ENCODE data around the gene ETDA. TPM values are rescaled to one million over a fixed set of nuclear protein-coding genes. Genes with fewer than 3 reads are reported as not detected.
"Not testable (repeated sequence)": the region's sequence is repeated elsewhere in the genome, so short reads cannot be mapped to it uniquely, and the experiment has no call there.

ETDA gene
- total and polyA plus RNA-seq, 2 donors (not counting 1 experiment from before 2014, with no cell fraction given): not detected

DNA sequence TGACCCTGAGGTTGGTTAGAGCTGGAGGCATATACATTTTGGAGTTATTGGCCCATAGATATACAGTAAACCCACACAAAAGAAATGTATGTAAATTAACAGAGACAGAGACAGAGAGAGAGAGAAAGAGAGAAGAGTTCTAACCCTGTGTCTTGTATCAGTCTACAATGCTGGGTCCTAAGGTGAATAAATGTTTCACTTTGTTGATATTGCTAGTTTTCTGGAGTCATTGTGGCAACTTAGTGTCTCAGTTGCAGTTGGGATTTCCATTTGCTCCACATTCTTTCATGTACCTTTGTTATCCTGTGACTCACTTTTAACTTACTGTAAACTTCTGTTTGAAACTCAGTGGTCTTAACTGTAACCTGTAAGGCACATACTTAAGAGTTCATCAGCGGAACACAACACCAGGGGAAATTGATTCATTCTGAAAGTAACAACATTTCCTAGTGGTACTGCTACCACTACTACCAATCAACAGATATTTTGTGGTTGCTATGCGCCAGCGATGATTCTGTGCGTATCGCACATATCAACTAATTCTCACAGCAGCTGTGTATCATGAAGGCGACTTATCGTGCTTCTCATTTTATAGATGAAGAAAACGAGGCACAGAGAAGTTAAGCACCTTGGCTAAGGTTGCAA, 38.5 kb upstream of the ETDA start:
- no peaks in the 10 kb centered on the region for H3K79me2 ChIP-seq (ENCODE audit: control insufficient read depth, insufficient read depth, low read length)
- ATAC-seq (ENCODE audit: low read depth) (no peak), DNase-seq (no peak)
- H3K27me3 Mint-ChIP-seq: peaks cover 6% of the 10 kb centered on the region
- no peak overlapping the region for H3K4me2 ChIP-seq (replicated peaks; ENCODE audit: low read depth, low read length, poor library complexity, severe bottlenecking)
- no peaks in the 10 kb centered on the region for H3K36me3 ChIP-seq (replicated peaks in 1 of 2; ENCODE audit: control extremely low read depth in 1 of 2, control insufficient read depth in 1 of 2, extremely low read depth in 1 of 2, insufficient read depth in 2 of 2, low read length in 1 of 2)
- H3K4me1 Mint-ChIP-seq: no peaks in the 10 kb centered on the region
- ChIA-PET CTCF (no interaction called here), POLR2A (no interaction called here)
- H3K9me3 ChIP-seq (ENCODE audit: control extremely low read depth in 1 of 3, control insufficient read depth in 2 of 3, insufficient read depth in 1 of 3, low read length in 2 of 3): no peaks in the 10 kb centered on the region
- no peak overlapping the region for H3K9ac ChIP-seq (ENCODE audit: low read length)
- H3K4me1 ChIP-seq (ENCODE audit: control insufficient read depth in 2 of 2, insufficient read depth in 2 of 2, low read length in 2 of 2): no peaks in the 10 kb centered on the region
- H4K20me1 ChIP-seq (ENCODE audit: control insufficient read depth, insufficient read depth, low read length, poor library complexity, severe bottlenecking): no peaks in the 10 kb centered on the region
- H2AFZ ChIP-seq (ENCODE audit: insufficient read depth, low read depth, low read length, poor library complexity, severe bottlenecking): no peak overlapping the region
- TF ChIP-seq, protein P1, sequence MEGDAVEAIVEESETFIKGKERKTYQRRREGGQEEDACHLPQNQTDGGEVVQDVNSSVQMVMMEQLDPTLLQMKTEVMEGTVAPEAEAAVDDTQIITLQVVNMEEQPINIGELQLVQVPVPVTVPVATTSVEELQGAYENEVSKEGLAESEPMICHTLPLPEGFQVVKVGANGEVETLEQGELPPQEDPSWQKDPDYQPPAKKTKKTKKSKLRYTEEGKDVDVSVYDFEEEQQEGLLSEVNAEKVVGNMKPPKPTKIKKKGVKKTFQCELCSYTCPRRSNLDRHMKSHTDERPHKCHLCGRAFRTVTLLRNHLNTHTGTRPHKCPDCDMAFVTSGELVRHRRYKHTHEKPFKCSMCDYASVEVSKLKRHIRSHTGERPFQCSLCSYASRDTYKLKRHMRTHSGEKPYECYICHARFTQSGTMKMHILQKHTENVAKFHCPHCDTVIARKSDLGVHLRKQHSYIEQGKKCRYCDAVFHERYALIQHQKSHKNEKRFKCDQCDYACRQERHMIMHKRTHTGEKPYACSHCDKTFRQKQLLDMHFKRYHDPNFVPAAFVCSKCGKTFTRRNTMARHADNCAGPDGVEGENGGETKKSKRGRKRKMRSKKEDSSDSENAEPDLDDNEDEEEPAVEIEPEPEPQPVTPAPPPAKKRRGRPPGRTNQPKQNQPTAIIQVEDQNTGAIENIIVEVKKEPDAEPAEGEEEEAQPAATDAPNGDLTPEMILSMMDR (IDR thresholded peaks at IDR 0.05): no peak
- TF ChIP-seq EZH2 (IDR thresholded peaks at IDR 0.05; ENCODE audit: borderline replicate concordance, insufficient read depth, low read depth, low read length, poor library complexity, severe bottlenecking): no peak
- no peak overlapping the region for H3K27ac ChIP-seq (ENCODE audit: low read length in 2 of 2)
- H3K4me3 Mint-ChIP-seq: no peak overlapping the region
- no peaks in the 10 kb centered on the region for H3K27me3 ChIP-seq (replicated peaks in 1 of 4; ENCODE audit: control extremely low read depth in 1 of 4, control insufficient read depth in 3 of 4, insufficient read depth in 4 of 4, low read length in 3 of 4)
- WGBS (ENCODE audit: insufficient coverage): 80% methylated on average over 1 of the region's 8 CpGs
- no peak overlapping the region for H3K27ac Mint-ChIP-seq
- intact Hi-C loops (cut with micrococcal nuclease): no loop called here
- H3K4me3 ChIP-seq (ENCODE audit: control extremely low read depth in 1 of 5, extremely low read depth in 1 of 5, insufficient read depth in 1 of 5, low read depth in 2 of 5, low read length in 4 of 5): no peak overlapping the region
- H3K9me3 Mint-ChIP-seq (ENCODE audit: insufficient read depth): no peaks in the 10 kb centered on the region

DNA sequence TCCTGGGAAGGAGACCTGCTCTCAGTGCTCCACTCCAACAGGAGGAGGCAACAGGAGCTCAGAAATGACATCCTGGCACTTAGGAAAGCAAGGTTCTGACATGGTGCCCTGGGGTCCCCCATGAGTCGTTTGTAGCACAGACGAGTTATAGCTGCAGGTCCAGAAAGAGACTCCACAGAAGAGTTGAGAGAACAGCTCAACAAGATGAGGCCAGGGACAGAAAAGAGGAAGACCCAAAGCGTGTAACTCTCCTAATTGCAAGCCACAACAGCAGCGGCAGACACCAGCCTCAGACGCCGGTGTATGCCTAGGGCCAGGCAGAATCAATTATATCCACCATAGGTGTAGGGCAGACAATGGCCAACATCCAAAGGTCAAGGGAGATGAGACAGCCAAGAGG, 5.9 kb upstream of the ETDA start:
- H4K20me1 ChIP-seq (ENCODE audit: control insufficient read depth, insufficient read depth, low read length, poor library complexity, severe bottlenecking); H3K9ac ChIP-seq (ENCODE audit: low read length); H2AFZ ChIP-seq (ENCODE audit: insufficient read depth, low read depth, low read length, poor library complexity, severe bottlenecking); DNase-seq; H3K4me2 ChIP-seq (replicated peaks; ENCODE audit: low read depth, low read length, poor library complexity, severe bottlenecking); POLR2A ChIA-PET; H3K36me3 ChIP-seq (replicated peaks in 1 of 2; ENCODE audit: control extremely low read depth in 1 of 2, control insufficient read depth in 1 of 2, extremely low read depth in 1 of 2, insufficient read depth in 2 of 2, low read length in 1 of 2); intact Hi-C loops (cut with micrococcal nuclease); CTCF ChIA-PET; H3K9me3 Mint-ChIP-seq (ENCODE audit: insufficient read depth); H3K4me1 Mint-ChIP-seq; H3K4me3 Mint-ChIP-seq; H3K79me2 ChIP-seq (ENCODE audit: control insufficient read depth, insufficient read depth, low read length); H3K4me1 ChIP-seq (ENCODE audit: control insufficient read depth in 2 of 2, insufficient read depth in 2 of 2, low read length in 2 of 2); H3K4me3 ChIP-seq (ENCODE audit: control extremely low read depth in 1 of 5, extremely low read depth in 1 of 5, insufficient read depth in 1 of 5, low read depth in 2 of 5, low read length in 4 of 5); H3K9me3 ChIP-seq (ENCODE audit: control extremely low read depth in 1 of 3, control insufficient read depth in 2 of 3, insufficient read depth in 1 of 3, low read length in 2 of 3); H3K27ac Mint-ChIP-seq; H3K27me3 Mint-ChIP-seq; H3K27me3 ChIP-seq (replicated peaks in 1 of 4; ENCODE audit: control extremely low read depth in 1 of 4, control insufficient read depth in 3 of 4, insufficient read depth in 4 of 4, low read length in 3 of 4); H3K27ac ChIP-seq (ENCODE audit: low read length in 2 of 2): not testable (repeated sequence)
- no CpG with 5 or more reads among the region's 6 CpGs for WGBS (ENCODE audit: insufficient coverage)
- ATAC-seq (ENCODE audit: low read depth): peak; percentile 7

DNA sequence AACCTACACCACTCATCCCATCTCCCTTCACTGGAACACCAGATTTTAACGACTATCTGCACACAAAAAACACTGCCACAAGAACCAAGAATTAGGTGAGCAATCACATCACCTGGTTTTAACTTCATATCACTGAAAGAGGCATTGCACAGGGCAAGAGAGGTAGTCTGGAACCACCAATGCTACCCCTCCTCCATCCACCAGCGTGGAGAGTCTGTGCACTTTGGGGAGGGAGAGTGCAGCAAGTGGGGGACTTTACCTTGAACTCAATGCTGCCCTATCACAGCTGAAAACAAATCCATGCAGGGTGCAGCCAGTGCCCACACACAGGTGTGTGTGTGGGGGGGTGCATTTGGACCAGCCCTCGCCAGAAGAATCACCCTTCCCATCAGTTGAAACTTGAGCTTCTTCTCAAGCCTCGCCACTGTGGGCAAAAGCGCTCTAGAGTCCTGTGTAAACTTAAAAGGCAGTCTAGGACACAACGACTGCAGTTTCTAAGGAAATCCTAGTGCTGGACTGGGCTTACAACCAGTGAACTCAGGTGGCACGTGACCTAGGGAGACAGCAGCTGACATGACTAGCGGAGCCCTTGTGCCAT, 4.3 kb downstream of the ETDA start:
- intact Hi-C loops (cut with micrococcal nuclease); H2AFZ ChIP-seq (ENCODE audit: insufficient read depth, low read depth, low read length, poor library complexity, severe bottlenecking); H3K27ac Mint-ChIP-seq; H3K4me2 ChIP-seq (replicated peaks; ENCODE audit: low read depth, low read length, poor library complexity, severe bottlenecking); H3K27me3 ChIP-seq (replicated peaks in 1 of 4; ENCODE audit: control extremely low read depth in 1 of 4, control insufficient read depth in 3 of 4, insufficient read depth in 4 of 4, low read length in 3 of 4); DNase-seq; H3K4me3 Mint-ChIP-seq; H3K9ac ChIP-seq (ENCODE audit: low read length); H3K4me1 Mint-ChIP-seq; ATAC-seq (ENCODE audit: low read depth); H3K36me3 ChIP-seq (replicated peaks in 1 of 2; ENCODE audit: control extremely low read depth in 1 of 2, control insufficient read depth in 1 of 2, extremely low read depth in 1 of 2, insufficient read depth in 2 of 2, low read length in 1 of 2); CTCF ChIA-PET; H3K4me3 ChIP-seq (ENCODE audit: control extremely low read depth in 1 of 5, extremely low read depth in 1 of 5, insufficient read depth in 1 of 5, low read depth in 2 of 5, low read length in 4 of 5); POLR2A ChIA-PET; H3K79me2 ChIP-seq (ENCODE audit: control insufficient read depth, insufficient read depth, low read length); H3K4me1 ChIP-seq (ENCODE audit: control insufficient read depth in 2 of 2, insufficient read depth in 2 of 2, low read length in 2 of 2); H3K9me3 ChIP-seq (ENCODE audit: control extremely low read depth in 1 of 3, control insufficient read depth in 2 of 3, insufficient read depth in 1 of 3, low read length in 2 of 3); H3K27ac ChIP-seq (ENCODE audit: low read length in 2 of 2); H3K27me3 Mint-ChIP-seq; H4K20me1 ChIP-seq (ENCODE audit: control insufficient read depth, insufficient read depth, low read length, poor library complexity, severe bottlenecking); H3K9me3 Mint-ChIP-seq (ENCODE audit: insufficient read depth): not testable (repeated sequence)
- WGBS (ENCODE audit: insufficient coverage): 83% methylated on average over 2 of the region's 8 CpGs

Measured in B cell (primary cell).